D341Med (cell line): ENCODE measurements around the gene GNL2.
"Not testable (repeated sequence)": the region's sequence is repeated elsewhere in the genome, so short reads cannot be mapped to it uniquely, and the experiment has no call there.

Source experiments
- DNase-seq: peaks from one replicate; pipeline ENCODE4 v3.0.0; 2012; ENCODE audit warnings: low spot score

GNL2 gene

GRCh38 chr1:37559080-37559479, 36.7 kb downstream of the GNL2 start:
- DNase-seq, result no peak

DNA sequence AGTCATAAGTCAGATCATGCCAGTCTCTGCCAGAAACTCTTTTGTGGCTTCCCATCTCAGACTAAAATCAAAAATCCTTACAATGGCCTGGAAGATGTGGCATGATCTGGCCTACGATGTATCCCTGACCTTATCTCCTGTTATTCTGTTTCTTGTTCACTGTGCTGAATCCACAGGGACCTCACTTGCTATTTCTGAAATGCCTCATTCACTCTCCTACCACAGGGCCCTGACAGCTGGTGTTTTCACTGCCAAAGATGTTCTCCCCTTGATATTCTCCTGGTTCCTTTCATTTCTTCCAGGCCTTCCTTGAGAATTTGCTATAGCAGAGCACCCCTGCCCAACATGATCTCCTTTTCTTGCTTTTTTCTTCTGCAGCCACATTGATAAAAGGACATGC, 37.3 kb downstream of the GNL2 start:
- DNase-seq, result no peak

- no peak for DNase-seq
These were observed 38.3 kb downstream of the GNL2 start for GRCh38 chr1:37557402-37557801.

DNA sequence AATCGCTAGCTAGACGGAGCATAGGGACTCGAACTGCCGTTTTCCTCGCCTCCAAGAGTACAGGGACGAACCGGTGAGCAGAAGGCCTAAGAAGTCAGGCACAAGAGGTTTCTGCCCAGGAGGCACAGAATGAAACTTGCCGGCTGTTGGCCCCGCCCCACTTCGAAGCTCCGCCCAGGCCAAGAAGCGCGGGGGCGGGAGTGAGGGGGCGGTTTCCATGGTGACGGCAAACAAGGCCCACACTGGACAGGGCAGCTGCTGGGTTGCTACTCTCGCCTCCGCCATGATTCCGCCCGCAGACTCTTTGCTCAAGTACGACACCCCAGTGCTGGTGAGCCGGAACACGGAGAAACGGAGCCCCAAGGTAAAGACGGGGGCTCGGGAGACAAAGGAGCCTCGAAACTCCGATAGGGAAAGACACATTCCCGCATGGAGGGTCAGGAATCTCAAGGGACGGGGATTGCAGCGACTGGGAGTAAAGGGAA, 39.0 kb downstream of the GNL2 start, which contains the start of gene DNALI1:
DNALI1 (plus strand) TSS at position 229 of the 485 bp plus-strand sequence; CDS start at position 284, 55 bp downstream.
- DNase-seq, result peak; percentile 39

- peak; percentile 94 for DNase-seq
These were observed 41.6 kb downstream of the GNL2 start, which contains the start of gene SNIP1 for GRCh38 chr1:37553927-37554808. Gene SNIP1, minus strand, starts transcription at chr1:37554293. Its CDS starts 64 bp downstream, at chr1:37554229.

GRCh38 chr1:37553598-37553926, 42.2 kb downstream of the GNL2 start:
- no peak for DNase-seq

- DNase-seq, result no peak
These were observed 46.4 kb downstream of the GNL2 start for GRCh38 chr1:37549341-37549740.

DNA sequence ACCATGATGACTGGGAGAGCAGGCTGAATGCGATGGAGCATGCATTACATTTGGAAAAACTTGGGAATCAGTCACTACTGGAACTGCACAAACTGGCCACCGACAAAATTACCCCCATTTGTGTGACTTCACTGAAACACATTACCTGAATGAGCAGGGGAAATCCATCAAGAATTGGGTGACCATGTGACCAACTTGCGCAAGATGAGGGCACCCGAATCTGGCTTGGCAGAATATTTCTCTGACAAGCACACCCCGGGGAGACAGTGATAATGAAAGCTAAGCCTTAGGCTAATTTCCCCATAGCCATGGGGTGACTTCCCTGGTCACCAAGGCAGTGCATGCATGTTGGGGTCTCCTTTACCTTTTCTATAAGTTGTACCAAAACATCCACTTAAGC, 50.7 kb downstream of the GNL2 start:
- no peak for DNase-seq

- no peak for DNase-seq
These were observed 51.2 kb downstream of the GNL2 start for GRCh38 chr1:37544530-37544929.

- no peak for DNase-seq
These were observed 55.5 kb downstream of the GNL2 start for GRCh38 chr1:37540036-37540785.

DNA sequence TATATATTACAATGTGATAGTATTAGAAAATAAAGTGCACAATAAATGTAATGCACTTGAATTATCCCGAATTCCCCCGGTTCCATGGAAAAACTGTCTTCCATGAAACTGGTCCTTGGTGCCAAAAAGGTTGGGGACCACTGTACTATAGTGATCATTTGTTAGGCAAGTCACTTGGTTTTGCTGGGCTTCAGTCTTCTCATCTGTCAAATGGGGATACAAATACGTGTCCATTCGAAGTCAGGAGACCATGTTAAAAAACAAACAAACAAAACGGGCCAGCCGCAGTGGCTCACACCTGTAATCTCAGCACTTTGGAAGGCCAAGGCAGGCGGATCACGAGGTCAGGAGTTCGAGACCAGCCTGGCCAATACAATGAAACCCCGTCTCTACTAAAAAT, 56.6 kb downstream of the GNL2 start:
- DNase-seq, result not testable (repeated sequence)

GRCh38 chr1:37537378-37537777, 58.4 kb downstream of the GNL2 start:
- no peak for DNase-seq

GRCh38 chr1:37533317-37534093, 62.2 kb downstream of the GNL2 start:
- DNase-seq, result no peak

DNA sequence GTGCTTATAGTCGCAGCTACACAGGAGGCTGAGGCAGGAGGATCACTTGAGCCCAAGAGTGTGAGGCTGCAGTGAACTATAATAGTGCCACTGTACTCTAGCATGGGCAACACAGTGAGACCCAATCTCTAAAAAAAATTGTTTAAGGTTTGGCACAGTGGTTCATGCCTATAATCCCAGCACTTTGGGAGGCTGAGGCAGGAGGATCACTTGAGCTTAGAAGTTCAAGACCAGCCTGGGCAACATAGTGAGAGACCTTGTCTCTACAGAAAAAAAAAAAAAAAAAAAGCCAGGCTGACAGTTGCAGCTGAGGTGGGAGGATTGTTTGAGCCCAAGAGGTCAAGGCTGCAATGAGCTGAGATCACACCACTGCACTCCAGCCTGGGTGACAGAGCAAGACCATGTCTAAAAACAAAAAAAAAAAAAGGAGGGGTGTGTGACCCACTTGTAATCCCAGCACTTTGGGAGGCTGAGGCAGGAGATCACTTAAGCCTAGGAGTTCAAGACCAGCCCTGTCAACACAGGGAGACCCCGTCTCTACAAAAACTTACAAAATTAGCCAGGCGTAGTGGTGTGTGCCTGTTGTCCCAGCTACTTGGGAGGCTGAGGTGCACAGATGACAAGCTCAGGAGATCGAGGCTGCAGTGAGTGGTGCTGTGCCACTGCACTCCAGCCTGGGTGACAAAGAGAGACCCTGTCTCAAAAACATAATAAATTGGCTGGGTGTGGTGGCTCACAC, 63.1 kb downstream of the GNL2 start:
- DNase-seq, result not testable (repeated sequence)

DNA sequence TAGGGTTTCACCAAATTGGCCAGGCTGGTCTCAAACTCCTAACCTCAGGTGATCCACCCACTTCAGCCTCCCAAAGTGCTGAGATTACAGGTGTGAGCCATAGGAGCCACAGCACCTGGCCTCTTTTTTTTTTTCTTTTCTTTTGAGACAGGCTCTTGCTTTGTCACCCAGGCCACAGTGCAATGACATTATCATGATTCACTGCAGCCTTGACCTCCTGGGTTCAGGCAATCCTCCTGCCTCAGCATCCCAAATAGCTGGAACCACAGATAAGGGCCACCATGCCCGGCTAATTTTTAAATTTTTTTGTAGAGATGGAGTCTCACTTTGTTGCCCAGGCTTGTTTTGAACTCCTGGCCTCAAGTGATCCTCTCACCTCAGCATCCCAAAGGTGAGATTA, 65.8 kb downstream of the GNL2 start:
- DNase-seq, result not testable (repeated sequence)

DNA sequence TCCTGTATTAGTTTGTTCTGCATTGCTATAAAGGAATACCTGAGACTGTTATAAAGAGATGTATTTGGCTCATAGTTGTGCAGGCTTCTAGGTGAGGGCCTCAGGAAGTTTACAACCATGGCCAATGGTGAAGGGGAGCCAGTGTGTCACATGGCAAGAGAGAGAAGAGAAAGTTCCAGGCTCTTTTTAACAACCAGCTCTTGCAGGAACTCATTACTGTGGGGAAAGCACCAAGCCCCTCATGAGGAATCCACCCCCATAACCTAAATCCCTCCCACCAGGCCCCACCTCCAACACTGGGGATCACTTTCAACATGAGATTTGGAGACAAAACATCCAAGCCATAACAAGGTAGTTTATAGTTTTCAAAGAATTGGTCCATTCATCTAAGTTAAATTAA, 76.1 kb downstream of the GNL2 start:
- no peak for DNase-seq

DNA sequence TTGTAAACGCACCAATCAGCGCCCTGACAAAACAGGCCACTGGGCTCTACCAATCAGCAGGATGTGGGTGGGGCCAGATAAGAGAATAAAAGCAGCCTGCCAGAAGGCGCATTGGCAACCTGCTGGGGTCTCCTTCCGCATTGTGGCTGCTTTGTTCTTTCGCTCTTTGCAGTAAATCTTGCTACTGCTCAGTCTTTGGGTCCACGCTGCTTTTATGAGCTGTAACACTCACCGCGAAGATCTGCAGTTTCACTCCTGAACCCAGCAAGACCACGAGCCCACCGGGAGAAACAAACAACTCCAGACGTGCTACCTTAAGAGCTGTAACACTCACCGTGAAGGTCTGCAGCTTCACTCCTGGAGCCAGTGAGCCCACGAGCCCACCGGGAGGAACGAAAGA, 76.8 kb downstream of the GNL2 start:
- DNase-seq, result not testable (repeated sequence)

GRCh38 chr1:37518241-37518640, 77.5 kb downstream of the GNL2 start:
- DNase-seq, result not testable (repeated sequence)

- DNase-seq, result no peak
These were observed 78.2 kb downstream of the GNL2 start for GRCh38 chr1:37517569-37517968.
